HepG2 (cell line): Measurements from ENCODE around the gene ALDH1A1. TPM values are rescaled to one million over a fixed set of nuclear protein-coding genes. Genes with fewer than 3 reads are reported as not detected.

Experiments used
- ATAC-seq: fragments of 200-7000 bp; cut with Tn5 transposase; 3 replicates; pipeline ENCODE4 v1.9.1; 2020; ENCODE audit warnings: mild to moderate bottlenecking, moderate library complexity
- BruUV-seq: library from RNA; stranded (reverse); fragments of 400-500 nt; replicated peaks from 2 replicates; lab custom pipeline; 2021; lab: Mats Ljungman, UMichigan
- CTCF ChIA-PET: fragments of 300-600 bp; formaldehyde crosslinking; extraction: SDS; loops from one replicate; lab custom pipeline; 2021; ENCODE audit warnings: low total read pairs, inconsistent platforms, low intra/inter-chr PET ratio; lab: Yijun Ruan, JAX
- POLR2A ChIA-PET: fragments of 350-600 bp; sonication (Branson Sonifier 250); formaldehyde crosslinking; loops from one replicate; lab custom pipeline; 2020; ENCODE audit warnings: antibody characterized with exemption, inconsistent platforms; lab: Yijun Ruan, JAX
- DNase-seq: peaks from one replicate; pipeline ENCODE4 v3.0.0-alpha.2; 2015; ENCODE audit warnings: low spot score
- FAIRE-seq: peaks from 3 replicates; lab custom pipeline; 2011; peaks lifted over from hg19 to GRCh38; lab: Jason Lieb, UNC
- H2AFZ ChIP-seq: one replicate; pipeline ENCODE4 v1.6.1; 2011; ENCODE audit warnings: low read length, inconsistent platforms
- H3K27ac ChIP-seq: fragments of 300-600 bp; 3 replicates; pipeline ENCODE4 v1.8.0; 2011; ENCODE audit warnings: mixed run types, mild to moderate bottlenecking, mixed read lengths, low read length, inconsistent platforms; ENCODE audit not compliant: insufficient read depth; ENCODE audit errors: extremely low read length
- H3K27me3 ChIP-seq, 2 experiments: fragments of 200-600 bp in 1 of 2; 2 replicates in 1 of 2; 3 replicates in 1 of 2; pipeline versions ENCODE4 v1.6.0 to v1.8.0; 2011; ENCODE audit warnings: low read length in 2 of 2, mild to moderate bottlenecking in 2 of 2, moderate library complexity in 2 of 2, inconsistent platforms in 1 of 2; ENCODE audit not compliant: insufficient read depth in 2 of 2, control insufficient read depth in 1 of 2
- H3K36me3 ChIP-seq, 2 experiments: fragments of 200-600 bp in 1 of 2; replicated peaks in 1 of 2; 2 replicates in 1 of 2; 3 replicates in 1 of 2; pipeline versions ENCODE4 v1.5.1 to v1.8.0; 2011; ENCODE audit warnings: low read length in 2 of 2, inconsistent platforms in 1 of 2; ENCODE audit not compliant: insufficient read depth in 2 of 2, control insufficient read depth in 1 of 2
- H3K4me1 ChIP-seq: 2 replicates; pipeline ENCODE4 v1.5.1; 2012; ENCODE audit warnings: low read length, inconsistent platforms; ENCODE audit not compliant: insufficient read depth
- H3K4me2 ChIP-seq: 2 replicates; pipeline ENCODE4 v1.6.0; 2011; ENCODE audit warnings: low read depth, low read length, inconsistent platforms
- H3K4me3 ChIP-seq, 3 experiments: fragments of 200-600 bp in 1 of 3; sonication (generic), shearing (Covaris generic) in 1 of 3; replicated peaks in 1 of 3; 2 replicates each; pipeline ENCODE4 v1.5.1; 2011 to 2016; ENCODE audit warnings: low read length in 3 of 3, inconsistent platforms in 2 of 3, low read depth in 2 of 3, mild to moderate bottlenecking in 2 of 3, control low read depth in 1 of 3, mixed read lengths in 1 of 3; ENCODE audit not compliant: insufficient read depth in 1 of 3
- H3K79me2 ChIP-seq: one replicate; pipeline ENCODE4 v1.6.1; 2011; ENCODE audit warnings: low read length, inconsistent platforms; ENCODE audit not compliant: insufficient read depth
- H3K9ac ChIP-seq: 2 replicates; pipeline ENCODE4 v1.6.0; 2011; ENCODE audit warnings: mild to moderate bottlenecking, low read depth, low read length, inconsistent platforms; ENCODE audit not compliant: insufficient read depth
- H3K9me3 ChIP-seq: 2 replicates; pipeline ENCODE4 v1.5.1; 2012; ENCODE audit warnings: mild to moderate bottlenecking, low read length
- H4K20me1 ChIP-seq: 2 replicates; pipeline ENCODE4 v1.6.0; 2011; ENCODE audit warnings: inconsistent platforms, mild to moderate bottlenecking, low read length, moderate library complexity; ENCODE audit not compliant: insufficient read depth
- HMGXB3 ChIP-seq: sonication (generic); formaldehyde crosslinking; IDR thresholded peaks from 2 replicates; pipeline ENCODE4 v1.4.0; 2020; ENCODE audit warnings: missing genetic modification reagents, borderline replicate concordance
- IKZF5 ChIP-seq: IDR thresholded peaks from 2 replicates; pipeline ENCODE4 v1.6.1; 2018; ENCODE audit warnings: missing genetic modification reagents, mild to moderate bottlenecking, missing compliant biosample characterization
- MEIS1 ChIP-seq: sonication (generic); formaldehyde crosslinking; IDR thresholded peaks from 2 replicates; pipeline ENCODE4 v1.9.0; 2021; ENCODE audit warnings: mild to moderate bottlenecking, missing genetic modification reagents, moderate library complexity, borderline replicate concordance
- NR3C1 ChIP-seq: sonication (generic); formaldehyde crosslinking; IDR thresholded peaks from 2 replicates; pipeline ENCODE4 v1.4.0; 2020; ENCODE audit warnings: missing genetic modification reagents
- PAF1 ChIP-seq: IDR thresholded peaks from 2 replicates; pipeline ENCODE4 v1.6.1; 2016; ENCODE audit warnings: missing genetic modification reagents, missing compliant biosample characterization
- POGZ ChIP-seq: sonication (generic); formaldehyde crosslinking; IDR thresholded peaks from 2 replicates; pipeline ENCODE4 v1.4.0; 2020; ENCODE audit warnings: mild to moderate bottlenecking, missing genetic modification reagents
- RBM22 ChIP-seq: fragments of 200-400 bp; formaldehyde crosslinking; optimal IDR thresholded peaks from 2 replicates; pipeline ENCODE3; 2017; ENCODE audit warnings: mild to moderate bottlenecking, low read length, moderate library complexity
- TBL1XR1 ChIP-seq: fragments of 150-350 bp; IDR thresholded peaks from 2 replicates; pipeline ENCODE4 v1.6.1; 2014; ENCODE audit warnings: borderline replicate concordance, low read length; ENCODE audit not compliant: partially characterized antibody
- TBX2 ChIP-seq: sonication (generic); formaldehyde crosslinking; IDR thresholded peaks from 2 replicates; pipeline ENCODE4 v1.5.0; 2020; ENCODE audit warnings: missing genetic modification reagents, mild to moderate bottlenecking, borderline replicate concordance
- ZBTB21 ChIP-seq: sonication (generic); formaldehyde crosslinking; IDR thresholded peaks from 2 replicates; pipeline ENCODE4 v1.4.0; 2020; ENCODE audit warnings: missing genetic modification reagents
- ZNF468 ChIP-seq: sonication (generic); formaldehyde crosslinking; IDR thresholded peaks from 2 replicates; pipeline ENCODE4 v1.8.0; 2022; ENCODE audit warnings: mild to moderate bottlenecking, moderate library complexity, missing genetic modification reagents
- ZNF691 ChIP-seq: sonication (generic); formaldehyde crosslinking; IDR thresholded peaks from 2 replicates; pipeline ENCODE4 v1.4.0; 2020; ENCODE audit warnings: missing genetic modification reagents, low read depth, mild to moderate bottlenecking, borderline replicate concordance
- WGBS: methylation state at CpG from one replicate; pipeline ENCODE4 v1.1.6; 2017; ENCODE audit warnings: low lambda C conversion rate; 5-methylcytosine and 5-hydroxymethylcytosine counted together
- in situ Hi-C: cut with HindIII; loops from 2 replicates; pipeline ENCODE4 v1.10.0; 2017; ENCODE audit warnings: low pct_unique_long_range_greater_than_20kb; ENCODE audit not compliant: extremely low pct_ligation_motif_present
- intact Hi-C: fragments of 100-400 bp; cut with micrococcal nuclease; formaldehyde crosslinking; loops from one replicate; pipeline ENCODE4 v1.10.0; 2022; ENCODE audit not compliant: unreplicated experiment
- polyA plus RNA-seq, 8 experiments: library from polyadenylated mRNA; depleted of rRNA in 3 of 8; stranded (reverse) in 7 of 8; unstranded in 1 of 8; fragments of >200 nt; fragmentation: Illumina TruSeq in 4 of 8; extraction: Trizol in 4 of 8; gene quantifications; 2 replicates each; pipeline versions ENCODE4 v1.2.1 to v1.2.3, GENCODE V29; 2011 to 2016; ENCODE audit warnings: low read depth in 4 of 8, missing spikeins in 1 of 8, mixed read lengths in 1 of 8; ENCODE audit not compliant: insufficient read depth in 1 of 8
- total RNA-seq, 5 experiments: library from RNA; depleted of rRNA; stranded (reverse); fragments of >200 nt; fragmentation: Illumina TruSeq; extraction: Trizol; gene quantifications; 2 replicates each; pipeline ENCODE4 v1.2.3, GENCODE V29; 2016; ENCODE audit warnings: low read depth in 1 of 5

The ALDH1A1 gene
- total and polyA plus RNA-seq, 2 of the 13 experiments (the other 11 are each of a cell fraction or from before 2014, with no cell fraction given): 88.2 to 439 TPM

GRCh38 chr9:72902268-72902667 is 50.6 kb downstream of the ALDH1A1 start (continued):
- TF ChIP-seq ZNF691 (CRISPR knock-in tag): no peak
- TF ChIP-seq PAF1 (CRISPR knock-in tag): no peak
- no peak for TF ChIP-seq ZBTB21 (CRISPR knock-in tag)
- no peak for TF ChIP-seq POGZ (CRISPR knock-in tag)
- no peak for TF ChIP-seq ZNF468 (CRISPR knock-in tag)
- no peak for TF ChIP-seq TBL1XR1
- no peak for TF ChIP-seq TBX2 (CRISPR knock-in tag)
- TF ChIP-seq MEIS1 (CRISPR knock-in tag): no peak
- no peak for TF ChIP-seq IKZF5 (CRISPR knock-in tag)
- no peak for TF ChIP-seq NR3C1 (CRISPR knock-in tag)

GRCh38 chr9:72899734-72900477 is 52.9 kb downstream of the ALDH1A1 start:
- in situ Hi-C loops: no loop called here
- no peak for FAIRE-seq

More at GRCh38 chr9:72899734-72900477, 52.9 kb downstream of the ALDH1A1 start:
- H3K36me3 ChIP-seq: peaks cover 4 to 32% of the 10 kb centered on the region in 2 experiments
- intact Hi-C loops: no loop called here
- no TSS peak for BruUV-seq
- H3K27me3 ChIP-seq: no peaks in the 10 kb centered on the region
- H3K4me3 ChIP-seq: no peak overlapping the region
- H3K4me2 ChIP-seq: no peak overlapping the region
- TF ChIP-seq HMGXB3 (CRISPR knock-in tag): no peak
- TF ChIP-seq RBM22: peak; percentile 83
- H4K20me1 ChIP-seq: no peaks in the 10 kb centered on the region
- no peak overlapping the region for H2AFZ ChIP-seq
- H3K4me1 ChIP-seq: no peaks in the 10 kb centered on the region
- ChIA-PET CTCF (no interaction called here), POLR2A (no interaction called here)
- 95% methylated on average over 3 of the region's 3 CpGs for whole genome bisulfite sequencing
- no peak overlapping the region for H3K9ac ChIP-seq
- no peak for DNase-seq
- H3K9me3 ChIP-seq: no peaks in the 10 kb centered on the region
- no peak for ATAC-seq
- no peaks in the 10 kb centered on the region for H3K79me2 ChIP-seq
- no peak overlapping the region for H3K27ac ChIP-seq
